SIG-M5 (cell line): ENCODE measurements around the gene RNU7-1.
"Not testable (repeated sequence)": the region's sequence is repeated elsewhere in the genome, so short reads cannot be mapped to it uniquely, and the experiment has no call there.

ENCODE experiments used
- DNase-seq: peaks from one replicate; lab custom pipeline; 2025; lab: John Stamatoyannopoulos, UW

RNU7-1 gene

GRCh38 chr12:6943722-6944380 lies at the start of gene RNU7-1, which contains the start of gene C12orf57:
Gene RNU7-1, plus strand, starts transcription at chr12:6943816.
Gene C12orf57, plus strand, starts transcription at chr12:6944022. Its CDS starts 100 bp downstream, at chr12:6944122.
- DNase-seq, result peak; percentile 95

- DNase-seq, result no peak
Measured at GRCh38 chr12:6894321-6894720, 49.3 kb upstream of the RNU7-1 start.

DNA sequence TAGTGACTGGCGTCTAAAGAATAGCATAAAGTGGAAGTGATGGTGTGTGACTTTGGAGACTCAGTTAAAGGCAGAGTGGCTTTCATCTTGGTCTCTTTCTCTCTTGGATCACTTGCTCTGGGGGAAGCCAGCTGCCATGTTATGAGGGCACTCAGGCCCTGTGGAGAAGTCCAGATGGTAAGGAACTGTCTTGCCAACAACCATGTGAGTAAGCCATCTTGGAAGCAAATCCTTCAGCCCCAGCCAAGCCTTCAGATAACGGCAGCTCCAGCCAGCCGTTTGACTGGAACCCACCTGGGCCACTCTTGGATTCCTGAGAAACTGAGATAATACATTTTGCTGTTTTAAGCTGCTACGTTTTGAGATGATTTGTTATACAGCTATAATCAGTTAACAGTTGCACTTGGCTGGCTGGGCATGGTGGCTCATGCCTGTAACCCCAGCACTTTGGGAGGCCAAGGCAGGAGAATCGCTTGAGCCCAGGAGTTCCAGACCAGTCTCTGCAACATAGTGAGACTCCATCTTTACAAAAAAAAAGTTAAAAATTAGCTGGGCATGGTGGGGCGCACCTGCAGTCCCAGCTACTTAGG lies 46.7 kb upstream of the RNU7-1 start:
- DNase-seq, result no peak

GRCh38 chr12:6899427-6899826 lies 44.2 kb upstream of the RNU7-1 start:
- no peak for DNase-seq

DNA sequence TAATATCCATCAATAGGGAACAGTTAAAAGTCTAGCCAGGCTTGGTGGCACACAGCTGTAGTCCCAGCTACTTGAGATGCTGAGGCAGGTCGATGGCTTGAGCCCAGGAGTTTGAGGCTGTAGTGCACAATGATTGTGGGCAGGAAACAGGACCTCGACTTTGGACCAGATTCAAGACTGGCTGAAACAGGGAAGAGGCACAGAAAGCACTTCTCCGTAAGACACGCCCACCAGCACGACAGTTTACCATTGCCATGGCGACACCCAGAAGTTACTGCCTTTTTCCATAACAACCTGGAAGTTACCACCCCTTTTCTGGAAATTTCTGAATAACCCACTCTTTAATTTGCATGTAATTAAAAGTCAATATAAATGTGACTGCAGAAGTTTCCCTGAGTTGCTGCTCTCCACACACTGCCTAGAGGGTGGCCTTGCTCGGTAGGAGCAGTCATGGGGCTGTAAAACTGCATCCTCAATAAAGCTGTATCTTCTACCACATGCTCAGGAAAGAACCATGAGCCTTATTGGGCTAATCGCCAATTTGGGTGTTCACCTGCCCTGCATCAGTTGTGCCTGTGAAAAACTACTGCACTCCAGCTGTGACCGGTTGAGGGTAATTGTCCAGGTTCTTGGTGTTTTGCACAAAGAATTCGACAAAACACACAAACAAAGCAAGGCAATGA lies 43.6 kb upstream of the RNU7-1 start:
- DNase-seq, result no peak

DNA sequence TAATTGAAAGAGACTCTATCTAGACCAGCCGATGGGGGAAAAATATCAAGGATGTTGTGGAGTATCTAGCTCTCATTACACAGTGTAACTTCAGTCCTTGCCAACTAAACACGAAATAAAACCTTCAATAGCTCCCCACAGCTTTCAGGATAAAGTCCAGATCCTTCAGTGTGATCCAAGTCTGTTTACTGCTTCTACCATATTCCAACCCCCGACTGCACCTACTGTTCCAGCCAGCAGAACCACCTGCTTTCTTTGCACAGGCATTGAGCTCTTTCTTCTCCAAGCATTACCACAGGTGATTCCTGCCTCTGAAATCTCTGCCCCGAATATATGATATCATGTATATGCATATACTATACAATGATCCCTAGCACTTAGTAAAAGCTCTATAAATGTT lies 41.2 kb upstream of the RNU7-1 start:
- no peak for DNase-seq

- DNase-seq, result no peak
Measured at GRCh38 chr12:6903722-6904121, 39.9 kb upstream of the RNU7-1 start.

DNA sequence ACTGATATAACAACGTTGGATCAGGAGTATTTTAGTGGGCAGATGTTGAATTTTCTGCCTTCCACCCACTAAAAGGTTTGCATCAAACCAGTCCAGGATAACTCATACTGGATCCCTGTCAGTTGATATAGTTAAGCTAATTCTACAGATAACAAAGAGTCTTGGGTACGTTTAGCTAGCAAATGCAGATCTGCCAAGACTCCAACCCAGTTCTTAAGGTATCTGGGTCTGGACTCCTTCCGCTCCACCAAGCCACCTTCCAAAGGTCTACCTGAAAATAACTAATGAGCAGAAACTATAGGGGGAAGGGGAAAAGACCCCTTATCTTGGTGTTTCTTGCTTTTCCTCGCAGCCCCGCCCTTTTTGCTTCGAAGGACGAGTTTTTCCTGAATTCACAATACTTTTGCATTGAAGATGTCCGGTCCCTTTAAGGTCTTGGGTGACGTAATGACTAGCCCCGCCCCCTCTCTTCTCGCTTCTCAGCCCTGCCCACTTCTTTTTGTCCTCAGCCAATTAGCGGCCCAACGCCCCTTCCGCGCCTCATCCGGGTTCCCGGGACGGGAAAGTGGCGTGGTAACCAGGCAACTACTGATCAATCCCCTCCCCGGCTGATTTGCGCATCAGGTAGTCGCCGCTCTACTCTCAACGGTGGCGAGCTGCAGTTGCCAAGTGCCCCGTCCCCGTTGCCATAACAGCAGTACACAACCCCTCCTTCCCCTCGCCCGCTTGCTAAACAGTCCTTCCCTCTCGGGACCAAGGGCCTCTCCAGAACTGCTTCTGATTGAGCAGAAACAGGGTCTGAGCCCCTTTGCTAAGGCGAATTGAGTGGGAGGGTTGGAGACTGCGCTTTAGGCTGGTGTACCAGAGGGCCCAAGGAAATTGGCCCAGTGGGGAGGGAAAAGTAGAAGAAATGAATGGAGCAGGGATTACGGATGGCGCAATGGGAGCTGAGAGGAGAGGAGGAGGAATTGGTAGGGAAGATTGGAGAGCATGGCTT lies 39.0 kb upstream of the RNU7-1 start, which contains the start of gene LRRC23:
Gene LRRC23 (plus strand): TSS at position 543 of the 997 bp plus-strand sequence. CDS start 812 bp downstream, outside the sequence.
- peak; percentile 80 for DNase-seq

DNA sequence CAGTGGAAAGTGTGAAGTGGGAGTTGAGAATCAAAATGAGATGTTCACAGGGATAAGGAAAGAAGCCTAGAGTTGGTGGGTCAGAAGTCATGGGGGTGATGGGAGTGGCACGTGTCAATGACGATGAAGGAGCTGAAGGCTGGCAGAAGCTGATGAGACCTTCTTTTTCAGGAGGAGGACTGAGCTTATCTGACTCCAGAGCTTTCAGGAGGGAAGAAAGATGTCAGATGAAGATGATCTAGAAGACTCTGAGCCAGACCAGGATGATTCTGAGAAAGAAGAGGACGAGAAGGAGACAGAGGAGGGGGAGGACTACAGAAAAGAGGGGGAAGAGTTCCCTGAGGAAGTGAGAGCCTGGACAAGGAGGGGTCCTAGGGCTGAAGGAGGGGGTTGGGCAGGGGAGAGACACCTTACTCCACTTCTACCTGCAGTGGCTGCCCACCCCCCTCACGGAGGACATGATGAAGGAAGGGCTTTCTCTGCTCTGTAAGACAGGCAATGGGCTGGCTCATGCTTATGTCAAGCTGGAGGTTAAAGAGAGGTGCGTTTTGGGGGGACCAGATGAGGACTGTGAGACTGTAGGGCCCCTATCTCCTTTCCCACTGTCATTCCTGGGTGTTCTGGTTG lies 38.1 kb upstream of the RNU7-1 start:
- no peak for DNase-seq

GRCh38 chr12:6908141-6908540 lies 35.5 kb upstream of the RNU7-1 start:
- not testable (repeated sequence) for DNase-seq

DNA sequence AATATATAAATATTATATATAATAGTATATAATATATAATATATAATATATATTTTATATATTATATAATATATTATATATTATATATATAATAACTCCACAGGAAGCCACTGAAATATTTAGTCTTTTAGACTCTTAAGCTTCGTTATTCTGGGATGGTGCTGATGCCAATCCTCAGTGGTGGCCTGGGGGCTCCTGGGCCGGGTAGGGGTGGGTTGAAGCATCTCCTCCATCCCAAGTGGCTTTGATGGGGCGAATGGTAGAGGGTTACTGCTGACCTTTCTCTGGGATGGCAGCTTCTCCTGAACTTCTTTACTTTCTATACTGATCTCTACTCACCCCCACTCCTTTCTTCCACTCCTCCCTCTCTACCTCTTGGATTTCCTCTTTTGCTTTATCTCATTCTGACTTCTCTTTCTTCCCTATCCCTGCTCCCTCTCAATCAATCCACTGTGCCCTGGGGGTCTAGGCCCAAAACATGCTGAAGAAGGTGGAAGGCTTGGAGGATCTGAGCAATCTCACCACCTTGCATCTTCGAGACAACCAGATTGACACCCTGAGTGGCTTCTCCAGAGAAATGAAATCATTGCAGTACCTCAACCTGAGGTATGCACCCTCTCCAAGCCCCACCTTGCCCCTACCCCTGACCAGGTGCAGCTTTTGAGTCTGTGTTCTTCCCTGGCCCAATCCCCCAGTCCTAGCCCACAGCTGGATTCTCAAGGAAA lies 34.0 kb upstream of the RNU7-1 start:
- DNase-seq, result no peak

GRCh38 chr12:6912164-6912935 lies 31.3 kb upstream of the RNU7-1 start:
- no peak for DNase-seq

- no peak for DNase-seq
Measured at GRCh38 chr12:6914246-6914946, 29.2 kb upstream of the RNU7-1 start, which contains the start of gene ENO2. Gene ENO2, plus strand, starts transcription at chr12:6914580. Its CDS starts 1,253 bp downstream, at chr12:6915833.

- DNase-seq, result no peak
Measured at GRCh38 chr12:6914947-6915788, 28.4 kb upstream of the RNU7-1 start.

DNA sequence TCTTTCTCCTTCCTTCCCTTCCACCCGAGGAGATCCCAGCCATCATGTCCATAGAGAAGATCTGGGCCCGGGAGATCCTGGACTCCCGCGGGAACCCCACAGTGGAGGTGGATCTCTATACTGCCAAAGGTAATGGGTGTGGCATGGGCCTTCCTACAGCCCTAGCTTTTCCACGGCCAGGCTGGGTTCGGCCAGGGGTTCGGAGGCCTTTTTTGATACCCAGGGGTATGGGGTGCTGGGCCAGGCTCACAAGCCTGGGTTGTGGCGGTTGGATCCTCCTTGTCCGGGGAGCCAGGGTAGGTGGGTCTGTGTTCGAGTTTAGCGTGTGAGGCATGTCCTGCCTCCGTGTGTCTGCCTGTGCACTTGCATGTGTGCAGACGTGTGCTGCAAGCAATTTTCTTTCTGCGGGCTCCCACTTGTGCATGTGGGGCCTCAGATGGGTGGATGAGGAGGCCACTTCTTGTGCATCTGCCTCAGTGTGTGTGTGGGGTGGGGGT lies 27.8 kb upstream of the RNU7-1 start:
- no peak for DNase-seq

- no peak for DNase-seq
Measured at GRCh38 chr12:6916426-6917200, 27.0 kb upstream of the RNU7-1 start.
